Right renal pelvis (tissue), 4 donors: ENCODE results near the gene ZBTB20. TPM values are rescaled to one million over a fixed set of nuclear protein-coding genes. Genes with fewer than 3 reads are reported as not detected.
A peak's percentile ranks its signal among the peaks of the same experiment; 100 is the strongest.
"Not testable (repeated sequence)": the region's sequence is repeated elsewhere in the genome, so short reads cannot be mapped to it uniquely, and the experiment has no call there.

ENCODE experiments used
- DNase-seq, 4 donors: peaks; one replicate each; pipeline ENCODE4 v3.0.0-alpha.2; 2013; ENCODE audit warnings: low read depth in 4 of 4, low spot score in 3 of 4, missing footprints in 1 of 4
- polyA plus RNA-seq, 4 donors: library from polyadenylated mRNA; unstranded; fragments of 120-200 nt; gene quantifications; one replicate each; pipeline ENCODE4 v1.2.1, GENCODE V29; 2013; ENCODE audit not compliant: insufficient read length in 4 of 4

ZBTB20 gene
- polyA plus RNA-seq, 4 donors: 4.5 to 5.3 (median 4.9) TPM

GRCh38 chr3:114694251-114694650, 452.8 kb downstream of the ZBTB20 start:
- DNase-seq: no peak

- DNase-seq: no peak
These were observed 455.2 kb downstream of the ZBTB20 start for GRCh38 chr3:114691871-114692270.

DNA sequence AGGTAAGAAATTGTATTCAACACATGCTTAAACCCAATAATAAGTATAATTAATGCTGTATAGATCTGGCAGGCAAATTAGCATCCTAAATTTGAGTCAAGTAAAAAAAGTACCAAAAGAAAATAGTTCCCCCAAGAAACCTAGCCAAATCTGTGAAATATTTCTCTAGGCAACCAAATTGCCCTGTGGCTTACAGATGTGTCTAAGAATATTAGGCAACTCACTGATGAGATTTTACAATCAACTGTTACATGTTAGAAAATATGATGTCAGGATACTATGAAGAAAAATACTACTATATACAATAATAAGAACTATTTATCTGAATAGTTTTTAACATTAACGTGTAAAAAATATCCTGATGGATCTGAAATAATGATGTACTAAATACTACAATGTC, 456.2 kb downstream of the ZBTB20 start:
- no peak for DNase-seq

DNA sequence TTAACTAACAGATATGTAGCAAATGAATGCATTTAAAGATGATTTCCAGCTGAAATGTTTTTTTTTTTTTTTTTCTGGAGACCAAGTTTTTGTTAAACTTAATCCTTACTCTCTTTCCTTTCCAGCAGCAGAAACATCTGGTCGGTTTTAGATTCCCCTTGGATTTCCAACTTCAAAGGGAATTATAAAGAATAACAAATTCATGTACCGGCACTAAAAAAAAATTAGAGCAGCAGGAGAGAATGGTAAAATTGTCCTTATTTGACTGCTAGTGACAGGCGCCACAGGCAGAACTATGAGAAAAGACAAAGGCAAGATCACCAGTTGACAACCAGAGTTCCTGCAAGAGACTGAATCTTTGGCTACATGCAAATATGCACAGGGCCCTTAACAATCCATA, 459.9 kb downstream of the ZBTB20 start:
- DNase-seq: no peak

- no peak for DNase-seq
These were observed 460.5 kb downstream of the ZBTB20 start for GRCh38 chr3:114686621-114687020.

- no peak for DNase-seq
These were observed 461.9 kb downstream of the ZBTB20 start for GRCh38 chr3:114685161-114685560.

DNA sequence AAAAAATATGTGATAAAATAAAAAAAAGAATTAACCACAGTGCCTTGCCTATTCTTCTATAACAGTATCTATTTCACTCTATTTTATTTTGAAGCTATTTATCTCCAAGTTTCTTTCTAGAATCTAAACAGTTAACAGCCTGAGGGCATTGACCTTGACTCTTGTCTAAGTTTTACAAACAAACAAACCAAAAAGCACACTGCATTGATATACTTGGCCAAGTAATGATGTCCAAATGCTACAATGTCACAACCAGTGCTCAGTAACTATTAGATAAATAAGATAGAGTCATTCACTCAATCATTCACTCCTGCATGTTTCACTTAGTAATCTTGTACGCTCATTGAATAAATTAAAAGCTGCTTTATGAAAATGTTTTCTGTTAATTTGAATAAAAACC, 466.8 kb downstream of the ZBTB20 start:
- no peak for DNase-seq

GRCh38 chr3:114679773-114680172, 467.3 kb downstream of the ZBTB20 start:
- not testable (repeated sequence) for DNase-seq

DNA sequence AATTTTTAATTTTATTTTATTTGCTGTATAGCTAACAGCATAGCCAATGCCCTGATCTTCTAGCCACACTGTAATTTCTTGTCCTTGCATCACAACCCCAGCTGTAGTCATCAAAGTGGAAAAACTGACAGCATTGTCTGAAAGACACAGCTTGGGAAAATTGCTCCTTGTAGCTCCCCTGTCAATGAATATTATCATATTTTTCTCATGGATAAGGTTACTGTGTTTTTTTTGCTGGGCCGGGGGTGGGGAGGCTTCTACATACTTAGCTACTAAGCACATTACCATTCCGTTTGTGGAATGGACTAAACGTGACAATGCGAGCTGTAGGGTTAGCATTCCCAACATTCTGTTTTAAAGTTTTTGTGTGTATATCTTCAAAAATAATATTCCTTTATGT, 472.0 kb downstream of the ZBTB20 start:
- DNase-seq: no peak

- DNase-seq: no peak
These were observed 473.1 kb downstream of the ZBTB20 start for GRCh38 chr3:114674036-114674435.

DNA sequence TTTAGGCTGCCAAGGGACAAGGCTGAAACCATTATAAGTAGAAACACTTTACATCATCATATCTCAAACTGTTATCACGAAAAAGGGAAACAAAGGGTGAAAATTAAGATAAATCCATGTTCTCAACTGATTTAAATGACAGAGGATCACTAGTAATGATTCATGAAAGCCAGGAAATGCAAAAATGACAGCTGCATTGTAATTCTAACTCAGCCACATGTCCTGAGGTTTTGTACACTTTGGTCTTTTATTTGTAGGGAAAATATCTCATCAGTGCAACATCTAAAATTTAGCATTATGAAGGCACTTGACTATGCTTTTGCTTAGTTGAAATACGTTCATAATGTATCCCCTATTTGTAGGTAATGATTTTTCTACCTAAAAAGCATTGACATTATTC, 473.6 kb downstream of the ZBTB20 start:
- DNase-seq: no peak

DNA sequence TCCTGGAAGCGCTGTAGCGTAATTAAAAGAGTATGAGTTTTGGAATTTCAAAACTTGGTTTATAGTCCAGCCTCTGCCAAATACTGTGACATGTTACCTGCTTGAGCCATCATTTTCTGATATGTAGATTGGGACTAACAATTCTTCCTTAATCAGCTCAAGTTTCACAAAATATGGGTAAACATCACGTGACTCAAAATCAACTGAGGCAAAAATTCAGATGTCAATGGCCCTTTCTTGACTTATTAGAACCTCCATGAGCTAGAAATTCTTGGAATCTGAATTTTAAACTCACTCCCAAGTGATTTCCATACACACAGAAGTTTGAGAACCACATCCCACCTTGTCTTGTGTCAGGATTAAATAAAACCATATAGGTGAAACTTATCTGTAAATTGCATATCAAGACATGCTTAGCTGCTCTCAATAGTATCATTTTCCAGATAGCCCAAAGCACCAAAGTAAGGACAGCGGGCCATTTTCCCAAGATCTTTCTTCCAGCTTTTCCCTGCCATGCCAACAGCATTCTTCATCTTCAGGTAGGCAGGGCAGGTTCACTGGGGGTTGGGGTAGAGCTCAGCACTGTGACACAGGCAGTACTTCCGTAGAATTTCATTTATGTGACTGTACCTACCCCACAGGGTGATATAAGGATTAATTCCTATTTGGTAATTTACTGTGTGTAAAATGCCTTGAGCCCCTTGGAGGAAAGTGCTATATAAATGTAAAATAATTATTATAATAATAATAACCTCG, 474.2 kb downstream of the ZBTB20 start:
- DNase-seq: no peak

GRCh38 chr3:114671741-114672510, 475.2 kb downstream of the ZBTB20 start:
- DNase-seq: no peak

- DNase-seq: no peak
These were observed 477.5 kb downstream of the ZBTB20 start for GRCh38 chr3:114669614-114670013.

GRCh38 chr3:114668099-114668498, 479.0 kb downstream of the ZBTB20 start:
- DNase-seq: no peak

DNA sequence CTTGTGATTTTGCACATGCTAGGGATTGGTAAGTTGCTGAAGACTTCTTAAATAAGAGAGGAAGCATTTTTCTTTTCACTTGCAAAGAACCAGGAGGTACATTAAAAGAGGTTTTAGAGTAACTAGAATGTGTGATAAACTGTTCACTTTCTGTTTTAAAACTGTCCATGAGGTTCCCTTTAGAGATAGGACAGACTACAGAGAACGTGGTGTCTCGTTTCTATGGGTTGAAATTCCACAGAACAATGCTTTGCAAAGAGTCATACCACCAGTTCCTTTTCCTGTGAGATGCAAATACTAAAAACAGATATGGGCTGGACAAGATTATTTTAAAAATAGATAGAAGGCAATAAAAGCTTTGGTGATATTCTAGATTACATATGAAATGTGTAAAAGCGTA, 480.5 kb downstream of the ZBTB20 start:
- DNase-seq: no peak

DNA sequence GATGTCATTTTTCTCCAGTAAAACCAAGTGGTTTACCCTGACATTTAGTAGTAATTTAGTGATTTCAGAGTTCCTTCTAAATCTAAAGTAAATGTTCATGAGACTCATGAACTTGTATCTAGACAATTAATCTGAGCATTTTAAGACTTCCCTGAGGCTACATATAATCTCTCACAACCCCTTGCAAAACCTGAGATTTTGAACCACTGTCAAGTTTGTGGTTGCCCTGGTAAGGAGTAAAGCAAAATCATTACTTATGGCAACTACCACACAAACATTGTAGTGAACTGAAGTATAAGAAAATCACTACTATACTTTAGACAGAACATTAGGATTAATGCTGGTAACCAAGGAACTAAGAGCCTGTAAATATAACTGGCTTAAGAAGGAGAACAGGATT, 483.1 kb downstream of the ZBTB20 start:
- DNase-seq: no peak

GRCh38 chr3:114660808-114661207, 486.3 kb downstream of the ZBTB20 start:
- no peak for DNase-seq

DNA sequence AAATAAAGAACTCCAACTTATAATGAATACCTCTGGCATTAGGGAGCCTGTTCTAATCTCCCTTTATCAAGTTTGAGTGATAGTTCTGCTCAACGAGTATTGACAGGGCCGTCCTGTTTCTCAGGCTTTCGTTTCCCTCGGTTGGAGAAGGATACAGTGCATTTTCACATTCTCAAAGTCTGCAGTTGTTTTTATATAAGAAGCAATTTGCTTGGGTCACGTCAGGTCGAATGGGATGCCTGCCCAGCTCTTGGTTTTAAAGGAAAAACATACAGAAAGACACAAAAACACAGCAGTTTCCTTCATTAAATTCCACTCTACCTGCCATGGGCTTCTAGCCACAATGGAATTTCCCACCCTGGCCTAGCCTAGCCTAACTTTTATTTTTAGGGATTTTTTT, 487.0 kb downstream of the ZBTB20 start:
- peak in 3 of 4 donors; percentile 15 to 32 (median 22) for DNase-seq

DNA sequence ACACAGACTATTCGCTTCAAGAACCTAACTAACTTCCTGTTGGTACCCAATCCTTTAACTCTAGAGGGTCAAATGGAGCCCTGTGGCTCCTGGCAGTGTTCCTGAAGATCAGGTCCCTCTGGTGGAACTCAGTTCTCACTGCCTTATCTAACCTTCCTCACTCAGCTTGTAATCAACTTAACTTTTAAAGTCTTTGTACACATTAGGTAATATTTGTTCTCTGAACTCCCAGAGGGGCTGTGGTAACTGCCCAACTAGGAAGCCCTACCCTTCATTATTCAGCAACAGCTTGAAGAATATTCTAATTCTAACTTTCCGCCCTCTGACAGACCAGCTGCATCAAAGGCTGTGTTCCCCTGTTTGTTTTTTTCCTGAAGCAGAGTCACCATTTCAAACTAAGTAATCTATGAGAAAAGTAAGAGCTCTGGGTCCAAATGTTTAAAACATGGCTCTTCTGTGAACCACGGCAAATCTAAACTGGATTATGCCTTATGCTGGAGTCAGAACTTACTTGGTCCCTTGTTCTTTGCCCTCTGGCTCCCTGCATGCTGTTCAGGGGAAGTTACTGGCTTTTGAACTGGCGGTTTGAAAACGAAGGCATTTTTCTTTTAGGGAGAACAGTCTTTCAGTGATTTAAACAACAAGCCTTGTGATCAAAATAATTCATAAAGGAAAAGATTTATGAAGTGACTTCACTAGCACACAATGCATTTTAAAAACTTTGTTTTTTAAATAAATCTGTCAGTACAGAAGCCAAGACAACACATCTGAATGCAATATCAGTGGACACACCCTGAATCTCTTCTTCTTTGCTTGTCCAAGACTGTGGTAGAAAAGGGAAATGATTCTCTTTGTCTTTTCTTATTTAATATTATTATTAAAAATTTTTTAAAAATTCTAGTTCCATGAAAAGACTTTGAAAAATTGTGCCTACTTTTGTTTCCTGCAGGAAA, 487.7 kb downstream of the ZBTB20 start:
- no peak for DNase-seq

DNA sequence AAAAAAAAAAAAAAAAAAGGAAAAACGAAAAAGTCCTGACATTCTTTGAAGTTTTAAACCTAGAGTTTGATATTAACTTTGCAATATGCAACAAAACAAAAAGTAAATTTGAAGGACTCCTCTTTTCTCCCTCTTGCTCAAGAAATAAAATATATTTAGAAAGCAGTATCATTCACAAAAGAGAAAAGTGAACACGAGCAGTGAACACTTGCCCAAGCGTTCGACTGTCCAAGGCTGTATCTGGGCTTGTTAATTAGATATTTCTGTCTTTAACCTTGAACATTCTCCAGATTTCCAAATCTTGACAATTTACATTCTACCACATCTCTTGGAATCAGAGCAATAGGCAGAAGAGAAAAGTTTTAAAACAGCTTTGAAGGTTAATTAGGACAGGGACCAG, 495.5 kb downstream of the ZBTB20 start:
- DNase-seq: no peak
